ENCODE results near the gene STAC2.

STAC2 gene

DNA sequence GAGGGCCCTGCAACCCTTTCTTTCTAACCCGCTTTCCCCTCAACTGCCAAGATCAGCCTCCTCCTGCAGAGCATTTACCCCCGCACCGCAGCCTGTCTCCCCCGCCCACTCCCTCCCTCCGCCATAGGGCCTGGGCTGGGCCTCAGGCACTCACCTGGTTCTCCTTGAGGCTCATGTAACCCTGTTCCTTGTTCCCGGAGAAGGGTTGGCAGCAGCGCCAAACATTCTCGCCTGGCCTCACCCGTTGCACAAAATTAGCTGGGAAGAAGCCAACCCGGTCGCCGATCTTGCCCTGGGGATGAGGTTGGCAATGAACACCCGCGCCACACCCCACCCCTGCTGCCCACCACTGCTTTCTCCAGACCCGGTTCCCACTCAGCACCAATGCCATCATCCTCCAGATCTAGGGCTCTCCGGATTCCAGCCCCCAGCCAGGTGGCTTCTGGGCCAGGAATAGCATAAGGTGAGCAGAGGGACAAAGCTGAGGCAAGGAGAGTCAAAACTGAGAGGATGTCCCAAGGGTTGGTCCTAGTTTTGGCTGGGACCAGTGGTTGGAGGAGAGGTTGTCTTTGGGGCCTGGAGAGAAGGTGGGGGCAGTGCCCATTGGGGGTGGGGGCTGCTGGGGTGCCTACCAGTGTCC lies 12.8 kb downstream of the STAC2 start:
- peak; percentile 52 to 63 for DNase-seq (ENCODE audit: low read depth in 1 of 2, low spot score in 1 of 2)
- in situ Hi-C loops (cut with HindIII; ENCODE audit: low pct_unique_long_range_greater_than_20kb, low sequenced_read_pairs), result no loop called here
- TF ChIP-seq JUND (IDR thresholded peaks at IDR 0.05; ENCODE audit: low read depth), result no peak

DNA sequence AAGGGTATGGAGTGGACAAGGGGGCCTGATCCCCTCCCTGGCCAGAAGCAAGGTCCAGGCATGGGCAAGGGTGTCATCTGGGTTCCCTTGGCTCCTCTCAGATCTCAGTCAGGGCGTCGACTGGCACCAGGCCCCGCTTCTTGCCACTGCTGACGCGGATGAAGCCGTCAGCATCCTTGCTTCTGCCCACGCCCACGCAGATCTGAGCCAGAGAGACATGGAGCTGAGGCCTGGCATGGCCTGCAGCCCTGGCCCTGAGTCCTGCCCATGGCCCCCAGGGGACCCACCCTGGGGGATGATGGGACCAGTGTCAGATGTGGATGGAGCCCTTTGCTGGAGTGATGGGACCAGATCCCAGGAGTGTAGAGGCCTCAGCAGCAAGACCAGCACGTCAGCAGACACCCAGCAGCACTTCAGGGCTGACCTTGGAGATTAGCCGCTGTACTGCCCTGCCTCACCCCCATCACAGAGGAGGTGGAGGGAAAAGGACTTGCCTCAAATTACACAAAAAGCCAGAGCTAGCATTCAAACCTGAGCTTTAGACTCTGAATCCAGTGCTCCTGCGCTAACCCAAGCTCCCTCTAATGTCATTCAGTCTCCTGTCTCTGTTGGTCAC lies 13.4 kb downstream of the STAC2 start:
- TF ChIP-seq JUND (IDR thresholded peaks at IDR 0.05; ENCODE audit: low read depth), result no peak
- in situ Hi-C loops (cut with HindIII; ENCODE audit: low pct_unique_long_range_greater_than_20kb, low sequenced_read_pairs), result no loop called here
- DNase-seq (ENCODE audit: low read depth in 1 of 2, low spot score in 1 of 2), result no peak

DNA sequence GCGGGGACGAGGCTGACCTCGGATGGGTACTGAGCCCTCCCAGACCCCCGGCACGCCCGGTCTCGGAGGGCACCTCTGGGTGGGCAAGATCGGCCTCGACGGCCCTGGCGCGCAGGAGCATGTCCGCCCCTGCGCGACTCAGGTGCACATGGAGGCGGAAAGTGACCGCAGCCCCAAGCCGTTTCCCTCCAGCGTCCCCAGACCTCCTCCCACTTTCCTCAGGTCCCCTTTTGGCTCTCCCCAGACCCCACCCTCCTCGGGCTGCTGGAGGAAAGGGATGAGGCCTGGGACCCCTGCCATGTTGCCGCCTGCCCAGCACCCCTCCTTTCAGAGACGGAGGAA lies 15.7 kb downstream of the STAC2 start:
- no peak for DNase-seq (ENCODE audit: low read depth in 1 of 2, low spot score in 1 of 2)
- in situ Hi-C loops (cut with HindIII; ENCODE audit: low pct_unique_long_range_greater_than_20kb, low sequenced_read_pairs), result no loop called here
- TF ChIP-seq JUND (IDR thresholded peaks at IDR 0.05; ENCODE audit: low read depth), result no peak

DNA sequence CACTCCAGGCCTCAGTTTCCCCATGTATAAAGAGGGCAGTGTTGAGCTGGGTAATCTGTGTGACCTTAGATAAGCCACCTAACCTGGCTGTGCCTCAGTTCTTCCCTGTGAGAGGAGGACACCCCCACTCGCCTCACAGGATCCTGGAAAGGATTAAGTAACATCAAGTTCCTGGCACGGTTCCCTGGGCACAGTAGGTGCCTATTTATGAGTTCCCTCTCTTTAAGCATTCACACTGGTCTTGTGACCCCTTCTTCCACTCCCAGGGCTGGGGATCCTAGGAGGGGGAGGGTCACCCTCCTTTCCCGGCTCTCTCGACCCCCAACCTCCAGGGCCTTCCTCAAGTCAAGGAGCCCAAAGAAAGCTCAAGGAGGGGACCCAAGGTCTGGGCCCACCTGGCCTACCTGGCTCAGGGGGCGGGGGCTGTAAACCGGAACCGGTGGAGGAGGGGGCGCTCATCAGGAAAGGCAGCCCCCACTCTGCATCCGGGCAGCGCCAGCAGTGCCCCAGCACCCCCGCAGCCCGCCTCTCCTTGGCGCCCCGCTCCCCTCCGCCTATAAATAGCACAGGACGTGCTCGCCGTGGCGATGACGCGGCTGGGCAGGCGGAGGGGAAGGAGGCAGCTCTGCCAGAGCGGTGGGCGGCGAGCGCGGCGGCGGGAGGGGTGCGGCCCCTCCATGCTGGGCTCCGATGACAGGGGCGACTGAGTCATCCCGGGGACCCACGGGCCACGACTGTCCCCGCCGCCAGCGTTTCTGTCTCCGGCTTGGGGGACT lies 16.2 kb downstream of the STAC2 start:
- in situ Hi-C loops (cut with HindIII; ENCODE audit: low pct_unique_long_range_greater_than_20kb, low sequenced_read_pairs), result no loop called here
- DNase-seq (ENCODE audit: low read depth in 1 of 2, low spot score in 1 of 2), result no peak

DNA sequence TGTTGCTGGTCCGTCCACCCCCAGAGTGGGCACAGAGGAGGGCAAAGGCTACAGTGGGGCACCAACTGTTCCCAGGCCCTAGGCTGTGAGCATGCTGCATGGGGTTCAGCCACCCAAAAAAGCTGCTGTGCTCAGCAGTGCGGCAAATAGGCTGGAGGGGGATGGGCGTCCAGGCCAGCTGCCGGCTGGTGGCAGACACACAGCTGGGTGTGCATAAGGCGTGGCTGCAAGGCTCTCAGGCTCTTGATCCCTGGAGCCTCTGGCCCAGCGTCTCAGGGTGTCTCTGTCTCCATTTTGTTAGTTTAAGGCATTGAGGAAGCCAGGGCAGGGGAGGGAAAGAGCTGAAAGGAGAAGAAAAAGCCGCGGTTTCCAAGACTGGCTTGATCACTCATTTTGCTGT lies 16.9 kb downstream of the STAC2 start:
- no peak for DNase-seq (ENCODE audit: low read depth in 1 of 2, low spot score in 1 of 2)
- in situ Hi-C loops (cut with HindIII; ENCODE audit: low pct_unique_long_range_greater_than_20kb, low sequenced_read_pairs), result no loop called here
- no peak for TF ChIP-seq JUND (IDR thresholded peaks at IDR 0.05; ENCODE audit: low read depth)

More for the DNA sequence above, 16.2 kb downstream of the STAC2 start:
- no peak for TF ChIP-seq JUND (IDR thresholded peaks at IDR 0.05; ENCODE audit: low read depth)

DNA sequence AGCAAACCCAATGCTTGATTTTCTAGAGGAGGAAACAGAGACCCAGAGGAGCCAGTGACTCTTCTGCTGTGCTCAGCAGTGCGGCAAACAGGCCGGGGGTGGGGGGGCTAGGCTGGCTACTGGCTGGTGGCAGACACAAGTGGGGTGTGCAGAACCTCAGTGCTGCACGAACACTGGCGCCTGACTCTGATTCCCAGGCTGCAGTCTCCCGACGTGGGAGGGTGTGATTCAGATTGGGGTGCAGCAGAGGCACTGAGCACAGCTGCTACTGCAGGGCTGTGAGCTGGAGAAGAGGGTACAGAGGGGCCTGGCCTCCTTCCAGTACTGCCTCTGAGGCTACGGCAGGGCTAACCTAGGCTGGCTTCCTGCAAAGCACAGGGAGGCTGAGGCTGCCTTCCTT lies 17.6 kb downstream of the STAC2 start:
- in situ Hi-C loops (cut with HindIII; ENCODE audit: low pct_unique_long_range_greater_than_20kb, low sequenced_read_pairs), result no loop called here
- no peak for DNase-seq (ENCODE audit: low read depth in 1 of 2, low spot score in 1 of 2)
- TF ChIP-seq JUND (IDR thresholded peaks at IDR 0.05; ENCODE audit: low read depth), result no peak

DNA sequence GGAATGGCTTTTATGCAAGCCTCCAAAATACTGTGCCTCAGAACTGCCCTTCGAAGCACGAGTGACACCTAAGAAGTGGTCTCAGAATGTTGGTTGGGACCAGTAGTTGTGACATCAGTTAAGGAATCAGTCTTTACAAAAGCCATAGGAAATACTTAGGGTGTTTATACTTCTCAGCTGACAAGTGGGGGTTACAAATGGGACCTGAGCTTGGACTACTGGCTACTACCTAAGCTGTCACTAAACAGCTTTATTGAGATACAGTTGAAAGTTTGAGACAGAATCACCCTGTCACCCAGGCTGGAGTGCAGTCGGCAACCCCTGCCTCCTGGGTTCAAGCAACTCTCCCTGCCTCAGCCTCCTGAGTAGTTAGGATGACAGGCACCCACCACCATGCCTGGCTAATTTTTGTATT lies 20.6 kb downstream of the STAC2 start:
- no peak for TF ChIP-seq JUND (IDR thresholded peaks at IDR 0.05; ENCODE audit: low read depth)
- in situ Hi-C loops (cut with HindIII; ENCODE audit: low pct_unique_long_range_greater_than_20kb, low sequenced_read_pairs), result no loop called here
- DNase-seq (ENCODE audit: low read depth in 1 of 2, low spot score in 1 of 2), result no peak

DNA sequence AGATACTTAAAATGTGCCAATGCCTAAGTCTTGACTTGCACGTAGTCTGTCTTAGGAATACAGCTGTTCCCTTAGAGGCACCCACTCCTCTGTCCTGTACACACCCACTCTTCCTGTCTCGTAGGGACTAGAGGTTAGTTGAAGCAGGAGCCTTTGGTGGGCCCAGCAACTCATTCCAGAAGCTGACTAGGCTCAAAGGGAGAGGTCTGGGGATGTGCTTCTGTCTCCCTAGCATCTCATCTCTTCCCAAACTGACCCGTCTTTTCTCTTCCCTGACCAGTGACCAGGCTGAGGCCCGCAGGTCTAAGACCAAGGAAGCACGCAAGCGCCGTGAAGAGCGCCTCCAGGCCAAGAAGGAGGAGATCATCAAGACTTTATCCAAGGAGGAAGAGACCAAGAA lies 21.5 kb downstream of the STAC2 start:
- DNase-seq (ENCODE audit: low read depth in 1 of 2, low spot score in 1 of 2), result no peak
- in situ Hi-C loops (cut with HindIII; ENCODE audit: low pct_unique_long_range_greater_than_20kb, low sequenced_read_pairs), result no loop called here
- TF ChIP-seq JUND (IDR thresholded peaks at IDR 0.05; ENCODE audit: low read depth), result no peak

DNA sequence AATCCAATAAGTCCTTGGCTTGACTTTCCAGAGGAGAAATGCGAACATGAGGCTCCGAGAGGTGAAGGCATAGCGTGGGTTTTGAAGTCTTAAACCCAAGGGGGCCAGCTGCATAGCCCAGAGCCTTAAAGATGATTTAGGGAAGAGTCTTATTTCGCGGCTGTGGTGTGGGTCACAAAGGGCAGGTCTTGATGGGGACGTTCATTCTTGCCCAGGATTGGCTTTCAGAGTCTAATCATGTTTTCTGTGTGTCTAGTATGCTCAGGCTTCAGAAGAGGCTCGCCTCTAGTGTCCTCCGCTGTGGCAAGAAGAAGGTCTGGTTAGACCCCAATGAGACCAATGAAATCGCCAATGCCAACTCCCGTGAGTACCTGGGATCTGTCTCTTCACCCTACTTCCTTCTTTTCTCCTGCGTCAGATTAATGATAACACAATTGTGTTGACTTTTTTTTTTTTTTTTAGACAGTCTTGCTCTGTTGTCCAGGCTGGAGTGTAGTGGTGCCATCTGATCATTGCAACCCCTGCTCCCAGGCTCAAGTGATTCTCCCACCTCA lies 24.7 kb downstream of the STAC2 start:
- no peak for DNase-seq (ENCODE audit: low read depth in 1 of 2, low spot score in 1 of 2)
- in situ Hi-C loops (cut with HindIII; ENCODE audit: low pct_unique_long_range_greater_than_20kb, low sequenced_read_pairs), result no loop called here
- TF ChIP-seq JUND (IDR thresholded peaks at IDR 0.05; ENCODE audit: low read depth), result no peak

DNA sequence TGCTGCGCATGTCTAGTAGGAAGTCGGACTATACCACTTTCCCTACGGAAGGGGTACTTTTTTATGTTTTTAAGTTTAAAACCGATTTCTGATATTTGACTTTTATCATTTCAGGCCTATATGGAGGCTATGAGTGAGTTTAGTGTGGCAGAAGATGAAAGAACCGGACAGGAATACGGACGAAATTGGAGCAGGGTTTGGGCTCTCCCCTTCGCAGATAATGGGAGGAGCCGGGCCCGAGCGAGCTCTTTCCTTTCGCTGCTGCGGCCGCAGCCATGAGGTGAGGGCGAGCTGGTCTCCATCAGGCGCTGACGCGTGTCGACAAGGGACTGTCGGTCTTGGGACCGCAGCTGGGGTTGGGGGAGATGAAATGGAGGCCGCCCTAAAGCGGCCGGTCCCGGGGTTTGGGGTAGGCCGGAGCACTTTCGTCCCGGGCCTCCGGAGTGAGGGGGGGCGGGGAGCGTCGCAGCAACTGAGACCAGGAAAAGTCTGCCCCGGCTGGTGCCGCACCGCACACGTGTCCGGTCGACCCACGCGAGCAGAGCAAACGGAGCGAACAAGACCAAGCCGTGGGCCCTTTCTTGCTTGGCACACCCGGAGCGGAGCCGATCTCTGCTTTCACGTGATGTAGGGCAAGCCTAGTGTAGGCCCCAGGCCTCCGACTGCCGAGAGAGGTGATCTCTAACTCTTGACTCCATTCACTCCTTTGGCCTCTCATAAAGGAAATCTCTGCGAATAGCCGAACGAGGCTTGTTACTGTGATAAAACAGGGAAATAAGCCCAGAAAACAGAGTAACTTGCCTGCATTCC lies 25.5 kb downstream of the STAC2 start, which contains the start of gene RPL19:
RPL19 (plus strand) TSS at position 214 of the 810 bp plus-strand sequence; CDS start at position 276, 62 bp downstream.
- in situ Hi-C loops (cut with HindIII; ENCODE audit: low pct_unique_long_range_greater_than_20kb, low sequenced_read_pairs), result no loop called here
- TF ChIP-seq JUND (IDR thresholded peaks at IDR 0.05; ENCODE audit: low read depth), result no peak; the same call in 1 of the 2 replicates
- peak in 1 of 2 experiments; percentile 84 for DNase-seq (ENCODE audit: low read depth in 1 of 2, low spot score in 1 of 2)

DNA sequence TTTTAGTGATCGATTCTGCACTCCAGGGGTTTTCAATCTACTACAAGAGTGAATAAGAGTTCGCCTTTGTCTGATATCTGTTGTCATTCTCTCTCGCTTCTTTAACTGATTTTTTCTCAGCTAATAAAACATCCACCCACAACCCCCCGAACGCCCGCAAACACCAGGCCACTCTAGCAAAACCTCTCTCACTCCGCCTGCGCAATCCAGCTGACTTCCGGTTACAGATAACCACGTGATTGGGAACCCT lies 26.0 kb downstream of the STAC2 start:
- DNase-seq (ENCODE audit: low read depth in 1 of 2, low spot score in 1 of 2), result peak; percentile 97 to 99
- in situ Hi-C loops (cut with HindIII; ENCODE audit: low pct_unique_long_range_greater_than_20kb, low sequenced_read_pairs), result no loop called here
- TF ChIP-seq JUND (IDR thresholded peaks at IDR 0.05; ENCODE audit: low read depth), result no peak

DNA sequence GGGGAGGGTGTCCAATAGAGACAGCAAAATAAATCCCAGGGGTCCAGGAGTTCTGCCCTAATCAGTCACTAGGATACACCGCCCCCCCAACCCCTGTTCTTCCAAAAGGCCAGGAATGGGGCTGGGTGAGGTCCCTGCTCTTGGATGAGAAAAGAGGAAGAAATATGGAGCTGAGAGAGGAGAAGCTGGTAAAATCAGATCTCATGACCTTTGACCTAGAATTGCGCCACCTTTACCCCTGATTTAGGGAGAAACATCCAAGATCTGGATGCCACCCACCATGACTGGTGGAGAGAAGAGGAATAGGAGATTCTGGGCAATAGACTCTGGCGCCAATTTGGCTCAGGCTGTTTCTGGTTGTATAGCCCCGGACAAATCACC lies 27.6 kb downstream of the STAC2 start:
- DNase-seq (ENCODE audit: low read depth in 1 of 2, low spot score in 1 of 2), result no peak

More for the DNA sequence above, 27.6 kb downstream of the STAC2 start:
- TF ChIP-seq JUND (IDR thresholded peaks at IDR 0.05; ENCODE audit: low read depth), result no peak
- in situ Hi-C loops (cut with HindIII; ENCODE audit: low pct_unique_long_range_greater_than_20kb, low sequenced_read_pairs), result no loop called here

All from T47D (cell line).